ENCODE measurements around the gene CERS2. TPM values are rescaled to one million over a fixed set of nuclear protein-coding genes. Genes with fewer than 3 reads are reported as not detected.

The CERS2 gene
- total and polyA plus RNA-seq, 10 donors = 63.4 to 128 (median 86.3) TPM

DNA sequence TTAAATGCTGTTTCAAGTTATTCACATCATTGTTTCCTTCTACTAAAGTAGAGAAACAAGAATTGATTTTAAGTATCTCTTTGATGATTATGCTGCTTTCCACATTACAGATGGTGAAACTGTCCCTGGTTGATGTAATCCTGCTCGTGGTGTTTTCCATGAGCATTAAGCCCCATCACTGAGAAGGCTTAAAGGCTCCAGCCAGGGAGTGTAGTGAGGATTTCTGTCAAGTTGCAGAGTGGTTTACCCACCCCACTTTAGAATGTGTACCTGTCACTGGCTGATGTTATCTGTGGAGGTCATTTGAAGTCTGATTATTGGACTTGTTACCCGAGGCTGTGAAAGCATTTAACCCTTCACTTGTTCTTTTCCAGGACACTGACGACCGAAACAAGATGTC is 12.9 kb downstream of the CERS2 start:
- intact Hi-C loops (cut with DNase I; ENCODE audit: low total_unique reads) = no loop called here
- Histone ChIP-seq H3K36me3 (peaks cover 0 to 100% (median 99%) of the 10 kb centered on the region in 6 donors), H3K4me1 (peaks cover 0 to 17% (median 2%) of the 10 kb centered on the region in 6 donors), H3K4me3 (no peak overlapping the region), H3K27ac (peak overlapping the region in 1 of 8 donors; percentile 34), H3K27me3 (replicated peaks in 1 of 7) (no peaks in the 10 kb centered on the region), H3K9me3 (no peaks in the 10 kb centered on the region)
- no peak for DNase-seq
- no peak for TF ChIP-seq POLR2AphosphoS5 (IDR thresholded peaks at IDR 0.05)
- TF ChIP-seq, protein P1, sequence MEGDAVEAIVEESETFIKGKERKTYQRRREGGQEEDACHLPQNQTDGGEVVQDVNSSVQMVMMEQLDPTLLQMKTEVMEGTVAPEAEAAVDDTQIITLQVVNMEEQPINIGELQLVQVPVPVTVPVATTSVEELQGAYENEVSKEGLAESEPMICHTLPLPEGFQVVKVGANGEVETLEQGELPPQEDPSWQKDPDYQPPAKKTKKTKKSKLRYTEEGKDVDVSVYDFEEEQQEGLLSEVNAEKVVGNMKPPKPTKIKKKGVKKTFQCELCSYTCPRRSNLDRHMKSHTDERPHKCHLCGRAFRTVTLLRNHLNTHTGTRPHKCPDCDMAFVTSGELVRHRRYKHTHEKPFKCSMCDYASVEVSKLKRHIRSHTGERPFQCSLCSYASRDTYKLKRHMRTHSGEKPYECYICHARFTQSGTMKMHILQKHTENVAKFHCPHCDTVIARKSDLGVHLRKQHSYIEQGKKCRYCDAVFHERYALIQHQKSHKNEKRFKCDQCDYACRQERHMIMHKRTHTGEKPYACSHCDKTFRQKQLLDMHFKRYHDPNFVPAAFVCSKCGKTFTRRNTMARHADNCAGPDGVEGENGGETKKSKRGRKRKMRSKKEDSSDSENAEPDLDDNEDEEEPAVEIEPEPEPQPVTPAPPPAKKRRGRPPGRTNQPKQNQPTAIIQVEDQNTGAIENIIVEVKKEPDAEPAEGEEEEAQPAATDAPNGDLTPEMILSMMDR (IDR thresholded peaks at IDR 0.05 in 8 of 11, conservative IDR thresholded peaks at IDR 0.05 in 3 of 11) = no peak
- no peak for TF ChIP-seq POLR2A (IDR thresholded peaks at IDR 0.05)
- WGBS, 5 donors = 68 to 80% (median 71%) methylated on average over 4 of the region's 4 CpGs

DNA sequence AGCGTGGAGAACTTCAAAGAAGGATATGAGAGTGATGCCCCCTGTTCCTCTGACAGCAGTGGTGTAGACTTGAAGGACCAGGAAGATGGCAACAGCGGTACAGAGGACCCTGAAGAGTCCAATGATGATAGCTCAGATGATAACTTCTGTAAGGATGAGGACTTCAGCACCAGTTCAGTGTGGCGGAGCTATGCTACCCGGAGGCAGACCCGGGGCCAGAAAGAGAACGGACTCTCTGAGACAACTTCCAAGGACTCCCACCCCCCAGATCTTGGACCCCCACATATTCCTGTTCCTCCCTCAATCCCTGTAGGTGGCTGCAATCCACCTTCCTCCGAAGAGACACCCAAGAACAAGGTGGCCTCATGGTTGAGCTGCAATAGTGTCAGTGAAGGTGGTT is 14.0 kb downstream of the CERS2 start:
- TF ChIP-seq, protein P1 (IDR thresholded peaks at IDR 0.05 in 8 of 11, conservative IDR thresholded peaks at IDR 0.05 in 3 of 11) = no peak
- no peak for TF ChIP-seq POLR2AphosphoS5 (IDR thresholded peaks at IDR 0.05)
- no peak for TF ChIP-seq POLR2A (IDR thresholded peaks at IDR 0.05)
- DNase-seq = peak; percentile 54
- Histone ChIP-seq H3K27ac (no peak overlapping the region), H3K27me3 (replicated peaks in 1 of 7) (no peaks in the 10 kb centered on the region), H3K4me1 (peaks cover 0 to 17% (median 2%) of the 10 kb centered on the region in 6 donors), H3K36me3 (peaks cover 0 to 100% (median 91%) of the 10 kb centered on the region in 6 donors), H3K4me3 (no peak overlapping the region), H3K9me3 (no peaks in the 10 kb centered on the region)
- WGBS, 5 donors = 94 to 99% (median 98%) methylated on average over 7 of the region's 7 CpGs
- intact Hi-C loops (cut with DNase I; ENCODE audit: low total_unique reads) = no loop called here

DNA sequence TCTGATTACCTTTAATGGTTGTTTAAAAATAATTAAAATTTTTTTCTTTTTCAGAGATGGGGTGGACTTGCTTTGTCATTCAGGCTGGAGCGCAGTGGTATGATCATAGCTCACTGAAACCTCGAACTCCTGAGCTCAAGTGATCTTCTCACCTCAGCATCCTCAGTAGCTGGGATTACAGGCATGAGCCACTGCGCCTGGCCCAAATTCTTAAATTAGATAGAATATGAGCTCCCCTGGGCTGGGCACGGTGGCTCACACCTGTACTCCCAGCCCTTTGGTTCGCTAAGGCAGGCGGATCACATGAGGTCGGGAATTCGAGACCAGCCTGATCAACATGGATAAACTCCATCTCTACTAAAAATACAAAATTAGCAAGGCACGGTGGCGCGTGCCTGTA is 17.0 kb downstream of the CERS2 start:
- intact Hi-C loops (cut with DNase I; ENCODE audit: low total_unique reads) = no loop called here

DNA sequence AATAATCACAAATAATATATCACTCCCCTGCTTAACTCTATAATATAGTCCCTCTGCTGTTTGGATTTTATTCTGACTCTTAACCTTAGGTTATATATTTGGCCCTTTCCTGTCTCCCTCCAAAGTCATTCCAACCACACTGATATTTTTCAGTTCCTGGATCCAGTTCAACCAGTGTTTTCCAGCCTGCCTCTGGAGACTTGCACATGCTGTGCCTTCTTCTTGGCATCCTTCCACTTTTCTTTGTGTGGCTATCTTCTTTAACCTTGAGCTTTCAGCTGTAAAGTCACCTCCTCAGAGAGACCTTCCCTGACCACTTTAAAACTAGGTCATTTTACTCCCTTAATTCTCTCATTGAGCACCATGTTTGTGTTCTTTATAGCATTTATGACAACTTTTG is 19.4 kb downstream of the CERS2 start:
- Histone ChIP-seq H3K27ac (no peak overlapping the region), H3K4me1 (no peaks in the 10 kb centered on the region), H3K4me3 (no peak overlapping the region), H3K9me3 (no peaks in the 10 kb centered on the region), H3K36me3 (peaks cover 0 to 100% (median 89%) of the 10 kb centered on the region in 6 donors), H3K27me3 (replicated peaks in 1 of 7) (no peaks in the 10 kb centered on the region)
- DNase-seq = no peak
- intact Hi-C loops (cut with DNase I; ENCODE audit: low total_unique reads) = no loop called here
- TF ChIP-seq POLR2A (IDR thresholded peaks at IDR 0.05) (no peak), POLR2AphosphoS5 (IDR thresholded peaks at IDR 0.05) (no peak)
- TF ChIP-seq, protein P1 (IDR thresholded peaks at IDR 0.05 in 8 of 11, conservative IDR thresholded peaks at IDR 0.05 in 3 of 11) = no peak

More for the DNA sequence above, 17.0 kb downstream of the CERS2 start:
- 94 to 98% (median 97%) methylated on average over 11 of the region's 11 CpGs for WGBS, 5 donors
- H3K27ac ChIP-seq = no peak overlapping the region
- H3K4me3 ChIP-seq = no peak overlapping the region
- H3K36me3 ChIP-seq = peaks cover 0 to 100% (median 89%) of the 10 kb centered on the region in 6 donors
- no peaks in the 10 kb centered on the region for H3K9me3 ChIP-seq
- DNase-seq = peak; percentile 37
- H3K27me3 ChIP-seq (replicated peaks in 1 of 7) = no peaks in the 10 kb centered on the region
- H3K4me1 ChIP-seq = peaks cover 0 to 7% (median 2%) of the 10 kb centered on the region in 6 donors
- no peak for TF ChIP-seq POLR2AphosphoS5 (IDR thresholded peaks at IDR 0.05)
- TF ChIP-seq POLR2A (IDR thresholded peaks at IDR 0.05) = no peak
- TF ChIP-seq, protein P1 (IDR thresholded peaks at IDR 0.05 in 8 of 11, conservative IDR thresholded peaks at IDR 0.05 in 3 of 11) = no peak

Measured in spleen (tissue), 11 donors.